ENCODE results near the gene SIGLEC1.

The SIGLEC1 gene

DNA sequence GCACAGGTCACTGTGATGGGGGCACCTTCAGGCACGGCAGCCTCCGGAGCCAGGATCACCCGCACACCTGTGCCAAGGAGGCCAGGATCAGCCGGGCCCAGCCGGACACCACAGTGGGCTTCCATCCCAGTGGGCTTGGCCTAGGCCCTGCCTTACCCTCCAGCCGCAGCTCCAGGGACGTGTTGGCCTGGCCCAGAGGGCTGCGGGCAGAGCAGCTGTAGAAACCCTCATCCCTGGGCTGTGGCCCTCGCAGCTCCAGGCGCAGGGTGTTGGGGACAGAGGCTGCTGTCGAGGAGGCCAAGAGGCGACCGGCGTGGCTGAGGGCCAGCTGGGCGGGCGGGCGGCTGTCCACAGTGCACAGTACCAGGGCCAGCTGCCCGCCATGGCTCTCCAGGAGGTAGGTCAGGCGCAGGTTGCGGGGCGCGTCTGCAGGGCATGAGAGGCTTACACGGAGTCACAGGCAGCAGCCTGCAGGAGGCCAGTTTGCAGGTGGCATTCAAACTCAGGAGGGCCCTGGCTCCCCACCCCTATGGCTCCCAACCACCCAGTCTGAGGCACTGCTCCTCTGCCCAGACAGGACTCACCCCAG lies 19.6 kb downstream of the SIGLEC1 start:
- Histone ChIP-seq H3K9me3 (ENCODE audit: insufficient read depth, low read depth, low read length) (no peaks in the 10 kb centered on the region), H3K9ac (ENCODE audit: low read depth, low read length, poor library complexity, severe bottlenecking) (no peak overlapping the region), H3K9me2 (replicated peaks; ENCODE audit: low read depth, low read length) (no peaks in the 10 kb centered on the region), H4K20me1 (ENCODE audit: insufficient read depth, low read length, poor library complexity, severe bottlenecking) (no peaks in the 10 kb centered on the region), H3K4me3 (ENCODE audit: low read length, poor library complexity, severe bottlenecking) (no peak overlapping the region), H2AFZ (ENCODE audit: low read length) (no peak overlapping the region), H3K36me3 (ENCODE audit: insufficient read depth, low read length) (no peaks in the 10 kb centered on the region), H3K27me3 (ENCODE audit: insufficient read depth, low read length, poor library complexity, severe bottlenecking) (no peaks in the 10 kb centered on the region), H3F3A (ENCODE audit: low read depth) (no peaks in the 10 kb centered on the region), H3K4me2 (ENCODE audit: low read depth, low read length, poor library complexity, severe bottlenecking) (no peak overlapping the region), H3K79me2 (ENCODE audit: insufficient read depth, low read length) (no peaks in the 10 kb centered on the region), H3K4me1 (ENCODE audit: insufficient read depth, low read length, poor library complexity, severe bottlenecking) (no peaks in the 10 kb centered on the region)
- TF ChIP-seq, protein P1, sequence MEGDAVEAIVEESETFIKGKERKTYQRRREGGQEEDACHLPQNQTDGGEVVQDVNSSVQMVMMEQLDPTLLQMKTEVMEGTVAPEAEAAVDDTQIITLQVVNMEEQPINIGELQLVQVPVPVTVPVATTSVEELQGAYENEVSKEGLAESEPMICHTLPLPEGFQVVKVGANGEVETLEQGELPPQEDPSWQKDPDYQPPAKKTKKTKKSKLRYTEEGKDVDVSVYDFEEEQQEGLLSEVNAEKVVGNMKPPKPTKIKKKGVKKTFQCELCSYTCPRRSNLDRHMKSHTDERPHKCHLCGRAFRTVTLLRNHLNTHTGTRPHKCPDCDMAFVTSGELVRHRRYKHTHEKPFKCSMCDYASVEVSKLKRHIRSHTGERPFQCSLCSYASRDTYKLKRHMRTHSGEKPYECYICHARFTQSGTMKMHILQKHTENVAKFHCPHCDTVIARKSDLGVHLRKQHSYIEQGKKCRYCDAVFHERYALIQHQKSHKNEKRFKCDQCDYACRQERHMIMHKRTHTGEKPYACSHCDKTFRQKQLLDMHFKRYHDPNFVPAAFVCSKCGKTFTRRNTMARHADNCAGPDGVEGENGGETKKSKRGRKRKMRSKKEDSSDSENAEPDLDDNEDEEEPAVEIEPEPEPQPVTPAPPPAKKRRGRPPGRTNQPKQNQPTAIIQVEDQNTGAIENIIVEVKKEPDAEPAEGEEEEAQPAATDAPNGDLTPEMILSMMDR (conservative IDR thresholded peaks at IDR 0.05; ENCODE audit: low read length) = no peak
- no peak for TF ChIP-seq EZH2phosphoT487 (IDR thresholded peaks at IDR 0.05; ENCODE audit: borderline replicate concordance)

DNA sequence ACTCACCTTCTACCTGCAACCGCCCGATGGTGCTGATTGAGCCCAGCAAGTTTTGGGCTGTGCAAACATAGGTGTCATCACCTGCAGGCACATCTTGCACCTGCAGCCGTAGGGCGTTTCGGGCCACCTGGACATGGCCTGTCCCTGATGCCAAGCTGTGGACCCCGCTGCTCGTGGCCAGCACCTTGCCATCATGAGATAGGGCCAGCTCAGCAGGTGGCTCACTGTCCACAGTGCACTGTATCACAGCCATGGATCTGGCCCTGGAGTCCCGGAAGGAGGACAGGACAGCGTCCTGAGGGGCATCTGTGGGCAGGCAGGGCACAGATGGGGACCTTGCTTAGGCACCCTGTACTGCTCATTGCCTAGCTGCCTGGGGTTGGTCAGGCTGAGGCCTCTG lies 20.5 kb downstream of the SIGLEC1 start:
- Histone ChIP-seq H3F3A (ENCODE audit: low read depth) (no peaks in the 10 kb centered on the region), H3K27me3 (ENCODE audit: insufficient read depth, low read length, poor library complexity, severe bottlenecking) (no peaks in the 10 kb centered on the region), H4K20me1 (ENCODE audit: insufficient read depth, low read length, poor library complexity, severe bottlenecking) (no peaks in the 10 kb centered on the region), H3K4me2 (ENCODE audit: low read depth, low read length, poor library complexity, severe bottlenecking) (no peak overlapping the region), H3K79me2 (ENCODE audit: insufficient read depth, low read length) (no peaks in the 10 kb centered on the region), H3K9ac (ENCODE audit: low read depth, low read length, poor library complexity, severe bottlenecking) (no peak overlapping the region), H3K4me3 (ENCODE audit: low read length, poor library complexity, severe bottlenecking) (no peak overlapping the region), H2AFZ (ENCODE audit: low read length) (no peak overlapping the region), H3K36me3 (ENCODE audit: insufficient read depth, low read length) (no peaks in the 10 kb centered on the region), H3K4me1 (ENCODE audit: insufficient read depth, low read length, poor library complexity, severe bottlenecking) (no peaks in the 10 kb centered on the region), H3K9me3 (ENCODE audit: insufficient read depth, low read depth, low read length) (no peaks in the 10 kb centered on the region), H3K9me2 (replicated peaks; ENCODE audit: low read depth, low read length) (no peaks in the 10 kb centered on the region)
- TF ChIP-seq EZH2phosphoT487 (IDR thresholded peaks at IDR 0.05; ENCODE audit: borderline replicate concordance) = no peak
- TF ChIP-seq, protein P1 (conservative IDR thresholded peaks at IDR 0.05; ENCODE audit: low read length) = no peak

DNA sequence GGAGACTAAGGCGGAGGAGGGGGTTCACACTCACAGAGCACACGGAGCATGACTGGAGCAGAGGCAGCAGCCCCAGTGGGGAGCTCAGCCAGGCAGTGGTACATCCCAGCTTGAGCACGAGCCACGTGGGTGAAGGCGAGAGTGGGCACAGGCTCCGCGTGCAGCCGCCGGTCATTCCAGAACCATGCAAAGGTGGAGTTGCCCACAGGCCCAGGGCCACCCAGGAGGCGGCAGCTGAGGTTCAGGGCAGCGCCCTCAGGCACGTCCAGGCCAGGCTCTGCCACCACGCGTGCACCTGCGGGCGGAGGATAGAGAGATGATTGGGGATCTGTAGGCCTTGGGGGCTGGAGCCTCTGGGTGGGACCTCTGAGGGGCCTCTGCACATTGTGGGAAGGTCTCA lies 21.1 kb downstream of the SIGLEC1 start:
- no peaks in the 10 kb centered on the region for H4K20me1 ChIP-seq (ENCODE audit: insufficient read depth, low read length, poor library complexity, severe bottlenecking)
- no peak overlapping the region for H3K4me3 ChIP-seq (ENCODE audit: low read length, poor library complexity, severe bottlenecking)
- no peaks in the 10 kb centered on the region for H3K36me3 ChIP-seq (ENCODE audit: insufficient read depth, low read length)
- H3F3A ChIP-seq (ENCODE audit: low read depth) = no peaks in the 10 kb centered on the region
- H3K79me2 ChIP-seq (ENCODE audit: insufficient read depth, low read length) = no peaks in the 10 kb centered on the region
- no peak overlapping the region for H2AFZ ChIP-seq (ENCODE audit: low read length)
- TF ChIP-seq, protein P1 (conservative IDR thresholded peaks at IDR 0.05; ENCODE audit: low read length) = no peak
- TF ChIP-seq EZH2phosphoT487 (IDR thresholded peaks at IDR 0.05; ENCODE audit: borderline replicate concordance) = no peak
- no peaks in the 10 kb centered on the region for H3K9me2 ChIP-seq (replicated peaks; ENCODE audit: low read depth, low read length)
- no peaks in the 10 kb centered on the region for H3K4me1 ChIP-seq (ENCODE audit: insufficient read depth, low read length, poor library complexity, severe bottlenecking)
- no peak overlapping the region for H3K9ac ChIP-seq (ENCODE audit: low read depth, low read length, poor library complexity, severe bottlenecking)
- H3K27me3 ChIP-seq (ENCODE audit: insufficient read depth, low read length, poor library complexity, severe bottlenecking) = no peaks in the 10 kb centered on the region
- no peaks in the 10 kb centered on the region for H3K9me3 ChIP-seq (ENCODE audit: insufficient read depth, low read depth, low read length)
- no peak overlapping the region for H3K4me2 ChIP-seq (ENCODE audit: low read depth, low read length, poor library complexity, severe bottlenecking)
